HepG2 (cell line): ENCODE data around the gene GRIK3. TPM values are rescaled to one million over a fixed set of nuclear protein-coding genes. Genes with fewer than 3 reads are reported as not detected.
A peak's percentile ranks its signal among the peaks of the same experiment; 100 is the strongest.

Experiments
- ATAC-seq: fragments of 200-7000 bp; cut with Tn5 transposase; 3 replicates; pipeline ENCODE4 v1.9.1; 2020; ENCODE audit warnings: mild to moderate bottlenecking, moderate library complexity
- BruUV-seq: library from RNA; stranded (reverse); fragments of 400-500 nt; replicated peaks from 2 replicates; lab custom pipeline; 2021; lab: Mats Ljungman, UMichigan
- CTCF ChIA-PET: fragments of 300-600 bp; formaldehyde crosslinking; extraction: SDS; loops from one replicate; lab custom pipeline; 2021; ENCODE audit warnings: low total read pairs, inconsistent platforms, low intra/inter-chr PET ratio; lab: Yijun Ruan, JAX
- POLR2A ChIA-PET: fragments of 350-600 bp; sonication (Branson Sonifier 250); formaldehyde crosslinking; loops from one replicate; lab custom pipeline; 2020; ENCODE audit warnings: antibody characterized with exemption, inconsistent platforms; lab: Yijun Ruan, JAX
- DNase-seq: peaks from one replicate; pipeline ENCODE4 v3.0.0-alpha.2; 2015; ENCODE audit warnings: low spot score
- FAIRE-seq: peaks from 3 replicates; lab custom pipeline; 2011; peaks lifted over from hg19 to GRCh38; lab: Jason Lieb, UNC
- H2AFZ ChIP-seq: one replicate; pipeline ENCODE4 v1.6.1; 2011; ENCODE audit warnings: low read length, inconsistent platforms
- H3K27ac ChIP-seq: fragments of 300-600 bp; 3 replicates; pipeline ENCODE4 v1.8.0; 2011; ENCODE audit warnings: mixed run types, mild to moderate bottlenecking, mixed read lengths, low read length, inconsistent platforms; ENCODE audit not compliant: insufficient read depth; ENCODE audit errors: extremely low read length
- H3K27me3 ChIP-seq, 2 experiments: fragments of 200-600 bp in 1 of 2; 2 replicates in 1 of 2; 3 replicates in 1 of 2; pipeline versions ENCODE4 v1.6.0 to v1.8.0; 2011; ENCODE audit warnings: low read length in 2 of 2, mild to moderate bottlenecking in 2 of 2, moderate library complexity in 2 of 2, inconsistent platforms in 1 of 2; ENCODE audit not compliant: insufficient read depth in 2 of 2, control insufficient read depth in 1 of 2
- H3K36me3 ChIP-seq, 2 experiments: fragments of 200-600 bp in 1 of 2; replicated peaks in 1 of 2; 2 replicates in 1 of 2; 3 replicates in 1 of 2; pipeline versions ENCODE4 v1.5.1 to v1.8.0; 2011; ENCODE audit warnings: low read length in 2 of 2, inconsistent platforms in 1 of 2; ENCODE audit not compliant: insufficient read depth in 2 of 2, control insufficient read depth in 1 of 2
- H3K4me1 ChIP-seq: 2 replicates; pipeline ENCODE4 v1.5.1; 2012; ENCODE audit warnings: low read length, inconsistent platforms; ENCODE audit not compliant: insufficient read depth
- H3K4me2 ChIP-seq: 2 replicates; pipeline ENCODE4 v1.6.0; 2011; ENCODE audit warnings: low read depth, low read length, inconsistent platforms
- H3K4me3 ChIP-seq, 3 experiments: fragments of 200-600 bp in 1 of 3; sonication (generic), shearing (Covaris generic) in 1 of 3; replicated peaks in 1 of 3; 2 replicates each; pipeline ENCODE4 v1.5.1; 2011 to 2016; ENCODE audit warnings: low read length in 3 of 3, inconsistent platforms in 2 of 3, low read depth in 2 of 3, mild to moderate bottlenecking in 2 of 3, control low read depth in 1 of 3, mixed read lengths in 1 of 3; ENCODE audit not compliant: insufficient read depth in 1 of 3
- H3K79me2 ChIP-seq: one replicate; pipeline ENCODE4 v1.6.1; 2011; ENCODE audit warnings: low read length, inconsistent platforms; ENCODE audit not compliant: insufficient read depth
- H3K9ac ChIP-seq: 2 replicates; pipeline ENCODE4 v1.6.0; 2011; ENCODE audit warnings: mild to moderate bottlenecking, low read depth, low read length, inconsistent platforms; ENCODE audit not compliant: insufficient read depth
- H3K9me3 ChIP-seq: 2 replicates; pipeline ENCODE4 v1.5.1; 2012; ENCODE audit warnings: mild to moderate bottlenecking, low read length
- H4K20me1 ChIP-seq: 2 replicates; pipeline ENCODE4 v1.6.0; 2011; ENCODE audit warnings: inconsistent platforms, mild to moderate bottlenecking, low read length, moderate library complexity; ENCODE audit not compliant: insufficient read depth
- AFF4 ChIP-seq: sonication (generic); formaldehyde crosslinking; IDR thresholded peaks from 2 replicates; pipeline ENCODE4 v1.4.0; 2020; ENCODE audit warnings: missing genetic modification reagents
- EP300 ChIP-seq, 3 experiments: sonication (generic) in 1 of 3; formaldehyde crosslinking in 1 of 3; IDR thresholded peaks; 2 replicates each; pipeline versions ENCODE4 v1.5.1 to v1.6.1; 2011 to 2020; ENCODE audit warnings: low read depth in 2 of 3, low read length in 2 of 3, borderline replicate concordance in 1 of 3, improper control_type of control experiment in 1 of 3, mild to moderate bottlenecking in 1 of 3, missing genetic modification reagents in 1 of 3, moderate library complexity in 1 of 3
- KLF9 ChIP-seq: IDR thresholded peaks from 2 replicates; pipeline ENCODE4 v1.6.1; 2016; ENCODE audit warnings: low read depth
- MATR3 ChIP-seq: sonication (generic); formaldehyde crosslinking; IDR thresholded peaks from 2 replicates; pipeline ENCODE4 v1.4.0; 2020; ENCODE audit warnings: missing genetic modification reagents
- NFRKB ChIP-seq: fragments of 450-650 bp; IDR thresholded peaks from 2 replicates; pipeline ENCODE4 v1.6.1; 2017
- REL ChIP-seq: sonication (generic); formaldehyde crosslinking; conservative IDR thresholded peaks from 2 replicates; pipeline ENCODE4 v1.8.0; 2022; ENCODE audit warnings: mild to moderate bottlenecking, missing genetic modification reagents, moderate library complexity
- SNAPC4 ChIP-seq: sonication (generic); formaldehyde crosslinking; IDR thresholded peaks from 2 replicates; pipeline ENCODE4 v1.4.0; 2020; ENCODE audit warnings: mild to moderate bottlenecking, missing genetic modification reagents
- U2AF1 ChIP-seq: fragments of 200-400 bp; formaldehyde crosslinking; optimal IDR thresholded peaks from 2 replicates; pipeline ENCODE3; 2017; ENCODE audit warnings: mild to moderate bottlenecking, low read depth, low read length
- ZMYM2 ChIP-seq: sonication (generic); formaldehyde crosslinking; IDR thresholded peaks from 2 replicates; pipeline ENCODE4 v1.8.0; 2022; ENCODE audit warnings: mild to moderate bottlenecking, missing genetic modification reagents
- ZNF44 ChIP-seq: sonication (generic); formaldehyde crosslinking; IDR thresholded peaks from 2 replicates; pipeline ENCODE4 v1.5.1; 2020; ENCODE audit warnings: mild to moderate bottlenecking, missing genetic modification reagents
- ZNF484 ChIP-seq: sonication (generic); formaldehyde crosslinking; IDR thresholded peaks from 2 replicates; pipeline ENCODE4 v1.5.1; 2020; ENCODE audit warnings: mild to moderate bottlenecking, low read depth, missing genetic modification reagents, borderline replicate concordance
- ZNF546 ChIP-seq: sonication (generic); formaldehyde crosslinking; conservative IDR thresholded peaks from 2 replicates; pipeline ENCODE4 v1.8.1; 2023; ENCODE audit warnings: mild to moderate bottlenecking, missing genetic modification reagents
- ZSCAN12 ChIP-seq: sonication (generic); formaldehyde crosslinking; IDR thresholded peaks from 2 replicates; pipeline ENCODE4 v1.9.0; 2021; ENCODE audit warnings: mild to moderate bottlenecking, missing genetic modification reagents
- WGBS: methylation state at CpG from one replicate; pipeline ENCODE4 v1.1.6; 2017; ENCODE audit warnings: low lambda C conversion rate; 5-methylcytosine and 5-hydroxymethylcytosine counted together
- in situ Hi-C: cut with HindIII; loops from 2 replicates; pipeline ENCODE4 v1.10.0; 2017; ENCODE audit warnings: low pct_unique_long_range_greater_than_20kb; ENCODE audit not compliant: extremely low pct_ligation_motif_present
- intact Hi-C: fragments of 100-400 bp; cut with micrococcal nuclease; formaldehyde crosslinking; loops from one replicate; pipeline ENCODE4 v1.10.0; 2022; ENCODE audit not compliant: unreplicated experiment
- polyA plus RNA-seq, 8 experiments: library from polyadenylated mRNA; depleted of rRNA in 3 of 8; stranded (reverse) in 7 of 8; unstranded in 1 of 8; fragments of >200 nt; fragmentation: Illumina TruSeq in 4 of 8; extraction: Trizol in 4 of 8; gene quantifications; 2 replicates each; pipeline versions ENCODE4 v1.2.1 to v1.2.3, GENCODE V29; 2011 to 2016; ENCODE audit warnings: low read depth in 4 of 8, missing spikeins in 1 of 8, mixed read lengths in 1 of 8; ENCODE audit not compliant: insufficient read depth in 1 of 8
- total RNA-seq, 5 experiments: library from RNA; depleted of rRNA; stranded (reverse); fragments of >200 nt; fragmentation: Illumina TruSeq; extraction: Trizol; gene quantifications; 2 replicates each; pipeline ENCODE4 v1.2.3, GENCODE V29; 2016; ENCODE audit warnings: low read depth in 1 of 5

GRIK3 gene
- total and polyA plus RNA-seq, 2 of the 13 experiments (the other 11 are each of a cell fraction or from before 2014, with no cell fraction given): not detected

- TF ChIP-seq ZNF546 (CRISPR knock-in tag): no peak
- TF ChIP-seq NFRKB: no peak
- TF ChIP-seq U2AF1: no peak
Observed at GRCh38 chr1:36910886-36911540, 123.3 kb downstream of the GRIK3 start (continued).

GRCh38 chr1:36909946-36910725, 124.2 kb downstream of the GRIK3 start:
- no peak for FAIRE-seq
- DNase-seq: no peak
- no peaks in the 10 kb centered on the region for H3K4me1 ChIP-seq
- H3K4me2 ChIP-seq: no peak overlapping the region
- H3K79me2 ChIP-seq: no peaks in the 10 kb centered on the region
- 7% methylated on average over 9 of the region's 10 CpGs for WGBS
- H3K36me3 ChIP-seq: no peaks in the 10 kb centered on the region
- in situ Hi-C loops: no loop called here
- H3K9me3 ChIP-seq: no peaks in the 10 kb centered on the region
- intact Hi-C loops: no loop called here
- H3K9ac ChIP-seq: no peak overlapping the region
- no peaks in the 10 kb centered on the region for H4K20me1 ChIP-seq
- BruUV-seq: no TSS peak
- POLR2A ChIA-PET: no interaction called here
- peaks cover 2 to 13% of the 10 kb centered on the region in 2 experiments; a peak in 4 of 5 replicates for H3K27me3 ChIP-seq
- no peak overlapping the region for H3K27ac ChIP-seq
- no peak overlapping the region for H3K4me3 ChIP-seq
- no peak overlapping the region for H2AFZ ChIP-seq
- peak; percentile 36; the same call in 2 of the 3 replicates for ATAC-seq
- CTCF ChIA-PET: no interaction called here
- TF ChIP-seq ZNF484 (CRISPR knock-in tag) (no peak), ZSCAN12 (CRISPR knock-in tag) (no peak), EP300 (IDR thresholded peaks at IDR 0.05; ENCODE audit: low read depth in 2 of 2, low read length in 2 of 2) (no peak), EP300 (CRISPR knock-in tag; IDR thresholded peaks at IDR 0.05; ENCODE audit: borderline replicate concordance) (no peak), KLF9 (CRISPR knock-in tag) (no peak), SNAPC4 (no peak), MATR3 (CRISPR knock-in tag) (no peak), ZNF44 (CRISPR knock-in tag) (no peak), AFF4 (no peak), ZMYM2 (no peak), REL (no peak)
